CD4-positive, alpha-beta T cell treated with Interleukin-4 for 4 hours (primary cell): Measurements from ENCODE around the gene PPARG.

Experiments
- DNase-seq: peaks from one replicate; pipeline ENCODE4 v3.0.0-alpha.2; 2020

PPARG gene

GRCh38 chr3:12345584-12346494 is 57.0 kb downstream of the PPARG start:
- no peak for DNase-seq

- DNase-seq, result no peak
Measured at GRCh38 chr3:12347301-12347700, 58.4 kb downstream of the PPARG start.

- DNase-seq, result no peak
Measured at GRCh38 chr3:12349895-12350811, 61.3 kb downstream of the PPARG start.

- no peak for DNase-seq
Measured at GRCh38 chr3:12351145-12351544, 62.3 kb downstream of the PPARG start.

- no peak for DNase-seq
Measured at GRCh38 chr3:12352253-12352652, 63.4 kb downstream of the PPARG start.

- no peak for DNase-seq
Measured at GRCh38 chr3:12352755-12353154, 63.9 kb downstream of the PPARG start.

- DNase-seq, result no peak
Measured at GRCh38 chr3:12353796-12354525, 65.1 kb downstream of the PPARG start.

- no peak for DNase-seq
Measured at GRCh38 chr3:12356175-12356574, 67.3 kb downstream of the PPARG start.

- no peak for DNase-seq
Measured at GRCh38 chr3:12356996-12357395, 68.1 kb downstream of the PPARG start.

GRCh38 chr3:12357456-12357855 is 68.6 kb downstream of the PPARG start:
- no peak for DNase-seq

GRCh38 chr3:12363397-12364195 is 74.7 kb downstream of the PPARG start:
- no peak for DNase-seq

GRCh38 chr3:12367346-12367745 is 78.5 kb downstream of the PPARG start:
- no peak for DNase-seq

GRCh38 chr3:12369029-12369428 is 80.2 kb downstream of the PPARG start:
- no peak for DNase-seq

- DNase-seq, result no peak
Measured at GRCh38 chr3:12369598-12369997, 80.7 kb downstream of the PPARG start.

- no peak for DNase-seq
Measured at GRCh38 chr3:12370758-12371157, 81.9 kb downstream of the PPARG start.

- DNase-seq, result no peak
Measured at GRCh38 chr3:12371525-12372140, 82.8 kb downstream of the PPARG start.

- DNase-seq, result no peak
Measured at GRCh38 chr3:12372741-12373280, 83.9 kb downstream of the PPARG start.

GRCh38 chr3:12375572-12375971 is 86.7 kb downstream of the PPARG start:
- no peak for DNase-seq

- DNase-seq, result no peak
Measured at GRCh38 chr3:12379640-12380429, 91.0 kb downstream of the PPARG start.

- DNase-seq, result no peak
Measured at GRCh38 chr3:12380461-12380860, 91.6 kb downstream of the PPARG start.

- DNase-seq, result no peak
Measured at GRCh38 chr3:12381199-12381598, 92.3 kb downstream of the PPARG start.
